OCI-LY1 (cell line): ENCODE measurements around the gene CFAP20DC.

ENCODE experiments used
- H2AFZ ChIP-seq: fragments of 200-600 bp; sonication (generic), shearing (Covaris generic); 2 replicates; pipeline ENCODE4 v1.6.0; 2014; ENCODE audit warnings: antibody characterized with exemption, mild to moderate bottlenecking, low read length
- H3F3A ChIP-seq: fragments of 200-600 bp; sonication (generic), shearing (Covaris generic); 2 replicates; pipeline ENCODE4 v1.6.0; 2014; ENCODE audit warnings: mild to moderate bottlenecking, antibody characterized with exemption, low read length, moderate library complexity; ENCODE audit not compliant: insufficient read depth
- H3K27ac ChIP-seq: fragments of 200-600 bp; sonication (generic); 2 replicates; pipeline ENCODE4 v1.5.1; 2014; ENCODE audit warnings: low read length, mixed run types, mild to moderate bottlenecking, low read depth; ENCODE audit not compliant: poor library complexity, severe bottlenecking
- H3K27me3 ChIP-seq: fragments of 200-600 bp; sonication (generic); 2 replicates; pipeline ENCODE4 v1.6.0; 2014; ENCODE audit warnings: antibody characterized with exemption, mild to moderate bottlenecking, low read length, moderate library complexity; ENCODE audit not compliant: insufficient read depth
- H3K36me3 ChIP-seq: fragments of 200-600 bp; sonication (generic); 2 replicates; pipeline ENCODE4 v1.6.1; 2014; ENCODE audit warnings: mild to moderate bottlenecking, antibody characterized with exemption, low read length, moderate library complexity, mixed read lengths; ENCODE audit not compliant: insufficient read depth
- H3K4me1 ChIP-seq: fragments of 200-600 bp; sonication (generic); 2 replicates; pipeline ENCODE4 v1.5.1; 2014; ENCODE audit warnings: mild to moderate bottlenecking, low read length, moderate library complexity; ENCODE audit not compliant: insufficient read depth, severe bottlenecking
- H3K4me2 ChIP-seq: fragments of 200-600 bp; sonication (generic), shearing (Covaris generic); 2 replicates; pipeline ENCODE4 v1.6.1; 2014; ENCODE audit warnings: low read length
- H3K4me3 ChIP-seq: fragments of 200-600 bp; sonication (generic); 2 replicates; pipeline ENCODE4 v1.5.1; 2014; ENCODE audit warnings: low read length, low read depth, mild to moderate bottlenecking, mixed read lengths; ENCODE audit not compliant: poor library complexity, severe bottlenecking
- H3K79me2 ChIP-seq: fragments of 200-600 bp; shearing (Covaris generic); 2 replicates; pipeline ENCODE4 v1.6.1; 2016; ENCODE audit warnings: mixed run types, low read length, mixed read lengths; ENCODE audit not compliant: insufficient read depth
- H3K9ac ChIP-seq: fragments of 200-600 bp; sonication (generic), shearing (Covaris generic); 2 replicates; pipeline ENCODE4 v1.6.1; 2014; ENCODE audit warnings: mild to moderate bottlenecking, low read length, mixed read lengths
- H3K9me2 ChIP-seq: fragments of 200-600 bp; sonication (generic), shearing (Covaris generic); 2 replicates; pipeline ENCODE4 v1.6.1; 2014; ENCODE audit warnings: low read depth, mild to moderate bottlenecking, low read length, mixed read lengths
- H3K9me3 ChIP-seq: fragments of 200-600 bp; shearing (Covaris generic); 2 replicates; pipeline ENCODE4 v1.6.1; 2014; ENCODE audit warnings: low read length, mixed read lengths
- H4K20me1 ChIP-seq: fragments of 200-600 bp; sonication (generic), shearing (Covaris generic); 2 replicates; pipeline ENCODE4 v1.6.0; 2016; ENCODE audit warnings: mild to moderate bottlenecking, low read length; ENCODE audit not compliant: insufficient read depth
- CTCF ChIP-seq: fragments of 200-600 bp; sonication (generic), shearing (Covaris generic); IDR thresholded peaks from 2 replicates; pipeline ENCODE4 v1.5.1; 2017; ENCODE audit warnings: mild to moderate bottlenecking, antibody characterized with exemption, low read length, moderate library complexity, mixed read lengths
- EZH2 ChIP-seq: fragments of 200-600 bp; sonication (generic), shearing (Covaris generic); IDR thresholded peaks from 2 replicates; pipeline ENCODE4 v1.8.0; 2017; ENCODE audit warnings: borderline replicate concordance, mixed run types, mild to moderate bottlenecking, antibody characterized with exemption, low read length, moderate library complexity, mixed read lengths

The CFAP20DC gene

GRCh38 chr3:58989955-58990354 is 59.9 kb downstream of the CFAP20DC start:
- Histone ChIP-seq H3K4me2 (no peak overlapping the region), H3K36me3 (no peaks in the 10 kb centered on the region), H3K9me2 (no peaks in the 10 kb centered on the region), H3K9me3 (no peaks in the 10 kb centered on the region), H4K20me1 (no peaks in the 10 kb centered on the region), H3K4me3 (no peak overlapping the region), H3K79me2 (no peaks in the 10 kb centered on the region), H3K27ac (no peak overlapping the region), H3K27me3 (no peaks in the 10 kb centered on the region), H3K4me1 (no peaks in the 10 kb centered on the region), H3F3A (no peaks in the 10 kb centered on the region), H3K9ac (no peak overlapping the region), H2AFZ (no peak overlapping the region)
- no peak for TF ChIP-seq EZH2
- TF ChIP-seq CTCF, result no peak

GRCh38 chr3:58989163-58989562 is 60.7 kb downstream of the CFAP20DC start:
- no peak overlapping the region for H3K27ac ChIP-seq
- no peaks in the 10 kb centered on the region for H3K9me3 ChIP-seq
- no peaks in the 10 kb centered on the region for H3K36me3 ChIP-seq
- no peak overlapping the region for H3K4me3 ChIP-seq
- no peaks in the 10 kb centered on the region for H3K27me3 ChIP-seq
- no peak overlapping the region for H2AFZ ChIP-seq
- no peaks in the 10 kb centered on the region for H3K79me2 ChIP-seq
- TF ChIP-seq EZH2 (no peak), CTCF (no peak)
- H3K4me2 ChIP-seq, result no peak overlapping the region
- no peak overlapping the region for H3K9ac ChIP-seq
- H3K4me1 ChIP-seq, result no peaks in the 10 kb centered on the region
- no peaks in the 10 kb centered on the region for H3F3A ChIP-seq
- H3K9me2 ChIP-seq, result no peaks in the 10 kb centered on the region
- no peaks in the 10 kb centered on the region for H4K20me1 ChIP-seq

GRCh38 chr3:58988041-58988440 is 61.8 kb downstream of the CFAP20DC start:
- no peaks in the 10 kb centered on the region for H3K27me3 ChIP-seq
- no peak overlapping the region for H3K4me3 ChIP-seq
- H3K9me2 ChIP-seq, result no peaks in the 10 kb centered on the region
- no peaks in the 10 kb centered on the region for H3K79me2 ChIP-seq
- no peaks in the 10 kb centered on the region for H3K9me3 ChIP-seq
- no peak for TF ChIP-seq EZH2
- TF ChIP-seq CTCF, result no peak
- no peaks in the 10 kb centered on the region for H3F3A ChIP-seq
- no peaks in the 10 kb centered on the region for H4K20me1 ChIP-seq
- no peak overlapping the region for H2AFZ ChIP-seq
- no peak overlapping the region for H3K27ac ChIP-seq
- no peak overlapping the region for H3K4me2 ChIP-seq
- no peaks in the 10 kb centered on the region for H3K36me3 ChIP-seq
- H3K4me1 ChIP-seq, result no peaks in the 10 kb centered on the region
- no peak overlapping the region for H3K9ac ChIP-seq
